Measurements from ENCODE around the gene NPR3. TPM values are rescaled to one million over a fixed set of nuclear protein-coding genes. Genes with fewer than 3 reads are reported as not detected.

Gene NPR3
- polyA plus RNA-seq, 1 of the 3 experiments (the other 2 are of a cell fraction) = 35.8 TPM

DNA sequence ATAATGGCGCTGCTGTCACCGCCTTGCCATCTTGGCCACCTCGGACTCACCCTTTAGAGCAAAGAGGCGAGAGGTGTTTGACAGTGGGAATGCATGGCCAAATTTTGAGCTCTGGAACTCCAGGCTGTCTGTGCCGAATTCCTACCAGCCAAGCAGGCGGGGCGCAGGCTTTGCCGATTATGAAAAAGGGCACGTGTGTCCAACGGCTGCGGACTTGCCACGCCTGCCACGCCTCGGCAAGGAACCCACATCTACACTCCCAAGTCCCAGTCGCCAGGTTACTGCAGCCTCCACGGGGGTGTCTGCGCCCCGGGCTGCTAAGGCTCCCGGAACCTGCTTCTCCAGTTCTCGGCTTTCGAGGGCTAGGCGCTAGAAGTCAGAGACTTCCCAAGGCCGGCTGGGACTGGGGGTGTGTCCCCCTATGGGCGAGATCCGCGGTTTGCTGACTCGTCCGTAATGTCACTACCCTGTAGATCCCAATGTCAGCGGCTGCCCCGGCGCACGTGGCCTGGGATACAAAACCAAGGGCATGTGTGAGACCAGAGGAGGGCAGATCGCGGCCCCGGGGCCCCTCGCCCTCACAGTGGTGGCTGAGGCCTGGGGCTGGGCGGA lies 2.8 kb downstream of the NPR3 start (continued):
- TF ChIP-seq SIN3A (IDR thresholded peaks at IDR 0.05; ENCODE audit: borderline replicate concordance, low read depth, low read length) (no peak), MXI1 (IDR thresholded peaks at IDR 0.05; ENCODE audit: low read depth, low read length) (no peak), FOXJ3 (CRISPR knock-in tag; IDR thresholded peaks at IDR 0.05) (no peak), RCOR1 (IDR thresholded peaks at IDR 0.05; ENCODE audit: low read length) (no peak), JUND (IDR thresholded peaks at IDR 0.05) (no peak), GABPA (IDR thresholded peaks at IDR 0.05; ENCODE audit: low read depth) (no peak), TEAD4 (IDR thresholded peaks at IDR 0.05; ENCODE audit: borderline replicate concordance, insufficient read depth) (no peak), YY1 (IDR thresholded peaks at IDR 0.05; ENCODE audit: low read depth) (peak; percentile 21; the same call in 1 of the 2 replicates), ELF1 (IDR thresholded peaks at IDR 0.05) (no peak), RXRA (IDR thresholded peaks at IDR 0.05; ENCODE audit: borderline replicate concordance, low read depth) (no peak), TAF1 (IDR thresholded peaks at IDR 0.05; ENCODE audit: borderline replicate concordance, low read depth, low read length) (no peak), SMC3 (IDR thresholded peaks at IDR 0.05; ENCODE audit: low read depth, low read length) (no peak)
- TF ChIP-seq, protein P1, sequence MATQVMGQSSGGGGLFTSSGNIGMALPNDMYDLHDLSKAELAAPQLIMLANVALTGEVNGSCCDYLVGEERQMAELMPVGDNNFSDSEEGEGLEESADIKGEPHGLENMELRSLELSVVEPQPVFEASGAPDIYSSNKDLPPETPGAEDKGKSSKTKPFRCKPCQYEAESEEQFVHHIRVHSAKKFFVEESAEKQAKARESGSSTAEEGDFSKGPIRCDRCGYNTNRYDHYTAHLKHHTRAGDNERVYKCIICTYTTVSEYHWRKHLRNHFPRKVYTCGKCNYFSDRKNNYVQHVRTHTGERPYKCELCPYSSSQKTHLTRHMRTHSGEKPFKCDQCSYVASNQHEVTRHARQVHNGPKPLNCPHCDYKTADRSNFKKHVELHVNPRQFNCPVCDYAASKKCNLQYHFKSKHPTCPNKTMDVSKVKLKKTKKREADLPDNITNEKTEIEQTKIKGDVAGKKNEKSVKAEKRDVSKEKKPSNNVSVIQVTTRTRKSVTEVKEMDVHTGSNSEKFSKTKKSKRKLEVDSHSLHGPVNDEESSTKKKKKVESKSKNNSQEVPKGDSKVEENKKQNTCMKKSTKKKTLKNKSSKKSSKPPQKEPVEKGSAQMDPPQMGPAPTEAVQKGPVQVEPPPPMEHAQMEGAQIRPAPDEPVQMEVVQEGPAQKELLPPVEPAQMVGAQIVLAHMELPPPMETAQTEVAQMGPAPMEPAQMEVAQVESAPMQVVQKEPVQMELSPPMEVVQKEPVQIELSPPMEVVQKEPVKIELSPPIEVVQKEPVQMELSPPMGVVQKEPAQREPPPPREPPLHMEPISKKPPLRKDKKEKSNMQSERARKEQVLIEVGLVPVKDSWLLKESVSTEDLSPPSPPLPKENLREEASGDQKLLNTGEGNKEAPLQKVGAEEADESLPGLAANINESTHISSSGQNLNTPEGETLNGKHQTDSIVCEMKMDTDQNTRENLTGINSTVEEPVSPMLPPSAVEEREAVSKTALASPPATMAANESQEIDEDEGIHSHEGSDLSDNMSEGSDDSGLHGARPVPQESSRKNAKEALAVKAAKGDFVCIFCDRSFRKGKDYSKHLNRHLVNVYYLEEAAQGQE (IDR thresholded peaks at IDR 0.05; ENCODE audit: low read depth, low read length) = 0 out of 2 replicates have a peak, but pooled peaks have one; percentile 12
- TF ChIP-seq, protein P2, sequence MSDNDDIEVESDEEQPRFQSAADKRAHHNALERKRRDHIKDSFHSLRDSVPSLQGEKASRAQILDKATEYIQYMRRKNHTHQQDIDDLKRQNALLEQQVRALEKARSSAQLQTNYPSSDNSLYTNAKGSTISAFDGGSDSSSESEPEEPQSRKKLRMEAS (IDR thresholded peaks at IDR 0.05; ENCODE audit: low read depth) = peak; percentile 96
- TF ChIP-seq, protein P3, sequence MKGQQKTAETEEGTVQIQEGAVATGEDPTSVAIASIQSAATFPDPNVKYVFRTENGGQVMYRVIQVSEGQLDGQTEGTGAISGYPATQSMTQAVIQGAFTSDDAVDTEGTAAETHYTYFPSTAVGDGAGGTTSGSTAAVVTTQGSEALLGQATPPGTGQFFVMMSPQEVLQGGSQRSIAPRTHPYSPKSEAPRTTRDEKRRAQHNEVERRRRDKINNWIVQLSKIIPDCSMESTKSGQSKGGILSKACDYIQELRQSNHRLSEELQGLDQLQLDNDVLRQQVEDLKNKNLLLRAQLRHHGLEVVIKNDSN (IDR thresholded peaks at IDR 0.05; ENCODE audit: borderline replicate concordance, low read depth) = no peak

DNA sequence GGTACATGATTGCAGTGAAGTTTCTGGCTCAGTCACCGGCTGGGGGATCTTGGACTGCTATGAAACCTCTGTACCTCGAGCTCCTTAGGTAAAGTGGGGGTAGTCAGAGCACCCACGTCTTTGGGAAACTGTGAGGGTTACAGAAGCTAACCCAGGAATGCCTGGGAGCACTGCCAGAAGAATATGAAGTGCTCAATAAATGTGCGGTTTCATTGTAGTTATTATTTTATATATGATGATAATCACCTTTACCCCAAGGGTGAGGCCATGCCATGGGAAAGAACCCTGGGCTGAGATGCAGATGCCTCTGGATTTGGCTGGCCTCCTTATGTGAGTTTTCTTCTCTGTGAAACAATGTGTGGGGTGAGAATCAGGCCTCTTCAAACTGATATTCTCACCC lies 3.7 kb downstream of the NPR3 start:
- Histone ChIP-seq H3K4me2 (peak overlapping the region; percentile 82), H3K9me2 (no peaks in the 10 kb centered on the region), H3K36me3 (replicated peaks in 1 of 2; ENCODE audit: control insufficient read depth in 1 of 2, insufficient read depth in 2 of 2, low read length in 1 of 2) (peaks cover 0 to 41% of the 10 kb centered on the region in 2 experiments), H2AFZ (ENCODE audit: low read depth) (no peak overlapping the region), H4K20me1 (ENCODE audit: insufficient read depth) (no peaks in the 10 kb centered on the region), H3F3A (replicated peaks; ENCODE audit: insufficient read depth) (peaks cover 27% of the 10 kb centered on the region), H3K27me3 (ENCODE audit: insufficient read depth) (no peaks in the 10 kb centered on the region), H3K9ac (peak overlapping the region; percentile 91), H3K9me3 (peaks cover 17% of the 10 kb centered on the region), H3K79me2 (ENCODE audit: insufficient read depth) (peaks cover 91% of the 10 kb centered on the region), H3K4me1 (ENCODE audit: control insufficient read depth in 1 of 2, insufficient read depth in 2 of 2, low read depth in 1 of 2, low read length in 1 of 2) (peaks cover 0 to 8% of the 10 kb centered on the region in 2 experiments; a peak in 1 of 4 replicates), H3K27ac (ENCODE audit: low read depth in 2 of 2, low read length in 1 of 2) (peak overlapping the region in 1 of 2 experiments; percentile 95; a peak in 2 of 4 replicates), H3K4me3 (ENCODE audit: low read depth in 2 of 2, low read length in 1 of 2) (peak overlapping the region; percentile 65 to 77; a peak in 3 of 4 replicates)
- DNase-seq = no peak
- 21% methylated on average over 4 of the region's 4 CpGs for WGBS (ENCODE audit: low lambda C conversion rate)
- CTCF ChIA-PET = no interaction called here
- POLR2A ChIA-PET = no interaction called here
- peak; percentile 34; the same call in 1 of the 2 replicates for TF ChIP-seq NFIC (IDR thresholded peaks at IDR 0.05; ENCODE audit: borderline replicate concordance)
- TF ChIP-seq SIN3A (IDR thresholded peaks at IDR 0.05; ENCODE audit: borderline replicate concordance, low read depth, low read length) = no peak
- TF ChIP-seq CHD2 (IDR thresholded peaks at IDR 0.05; ENCODE audit: low read length, partially characterized antibody) = no peak
- no peak for TF ChIP-seq SMC3 (IDR thresholded peaks at IDR 0.05; ENCODE audit: low read depth, low read length)
- TF ChIP-seq TCF12 (IDR thresholded peaks at IDR 0.05) = 0 out of 2 replicates have a peak, but pooled peaks have one; percentile 6
